ENCODE data around the gene FECH.

Gene FECH

DNA sequence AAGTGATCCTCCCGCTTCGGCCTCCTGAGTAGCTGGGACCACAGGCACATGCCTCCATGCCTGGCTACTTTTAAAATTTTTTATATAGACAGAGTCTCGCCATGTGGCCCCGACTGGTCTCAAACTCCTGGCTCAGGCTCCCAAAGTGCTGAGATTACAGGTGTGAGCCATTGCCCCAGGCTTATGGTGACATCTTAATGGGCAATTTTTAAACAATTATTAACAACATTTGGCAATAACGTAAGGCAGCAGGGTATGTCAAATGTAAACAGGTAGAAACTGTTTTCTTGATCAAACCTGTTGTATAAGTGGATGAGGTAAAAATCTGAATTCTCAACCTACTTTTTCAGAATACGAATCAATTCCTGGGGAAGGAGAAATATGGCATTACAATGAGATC lies 11.0 kb downstream of the FECH start:
- Histone ChIP-seq H3K18ac (ENCODE audit: low read length) (no peak overlapping the region), H4K91ac (ENCODE audit: low read depth, low read length) (no peak overlapping the region), H4K12ac (ENCODE audit: low read depth, low read length) (no peak overlapping the region), H2BK5ac (ENCODE audit: low read depth, low read length, poor library complexity) (no peak overlapping the region), H3K36me3 (ENCODE audit: control insufficient read depth in 1 of 2, insufficient read depth in 2 of 2, low read length in 2 of 2) (peaks cover 7 to 9% of the 10 kb centered on the region in 2 experiments), H2BK120ac (ENCODE audit: insufficient read depth, low read length, poor library complexity) (no peak overlapping the region), H2BK12ac (ENCODE audit: low read length) (no peak overlapping the region), H4K8ac (ENCODE audit: low read depth, low read length) (no peak overlapping the region), H3K79me2 (ENCODE audit: control insufficient read depth, insufficient read depth, low read length, poor library complexity) (no peaks in the 10 kb centered on the region), H3K4ac (ENCODE audit: low read depth, low read length) (no peak overlapping the region), H3K79me1 (ENCODE audit: low read length) (no peaks in the 10 kb centered on the region), H3K4me2 (ENCODE audit: low read length) (no peak overlapping the region), H3K27ac (ENCODE audit: low read depth, low read length) (no peak overlapping the region), H2AFZ (ENCODE audit: insufficient read depth, low read length, poor library complexity) (no peak overlapping the region), H2AK5ac (ENCODE audit: low read length) (no peak overlapping the region), H3K4me3 (ENCODE audit: low read depth, low read length) (no peak overlapping the region), H3K23ac (ENCODE audit: low read length) (no peak overlapping the region), H3K9ac (ENCODE audit: low read length) (no peak overlapping the region), H3K27me3 (ENCODE audit: insufficient read depth, low read length) (no peaks in the 10 kb centered on the region), H3K4me1 (ENCODE audit: control insufficient read depth in 1 of 2, insufficient read depth in 2 of 2, low read length in 2 of 2) (no peaks in the 10 kb centered on the region), H3K14ac (ENCODE audit: low read length) (no peak overlapping the region), H3K9me3 (ENCODE audit: insufficient read depth, low read depth, low read length) (no peaks in the 10 kb centered on the region)
- DNase-seq: no peak
- WGBS (ENCODE audit: extremely low coverage, insufficient coverage, insufficient read length): no CpG with 5 or more reads among the region's 6 CpGs

DNA sequence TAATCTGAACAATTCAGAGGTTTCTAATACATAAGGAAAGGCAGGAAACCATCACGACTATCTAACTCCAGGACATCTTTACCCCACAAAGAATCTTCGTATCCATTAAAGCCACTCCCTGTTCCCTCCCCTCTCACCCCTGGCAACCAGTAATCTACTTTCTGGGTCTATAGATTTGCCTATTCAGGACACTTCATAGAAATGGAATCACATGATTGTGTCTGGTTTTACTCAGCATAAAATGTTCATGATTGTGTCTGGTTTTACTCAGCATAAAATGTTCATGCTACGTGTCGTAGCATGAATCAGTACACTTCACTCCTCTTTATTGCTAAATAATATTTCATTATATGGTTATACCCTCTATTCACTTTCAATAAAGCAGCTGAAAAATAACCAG lies 11.6 kb downstream of the FECH start:
- no peak overlapping the region for H3K18ac ChIP-seq (ENCODE audit: low read length)
- H2BK120ac ChIP-seq (ENCODE audit: insufficient read depth, low read length, poor library complexity): no peak overlapping the region
- H4K8ac ChIP-seq (ENCODE audit: low read depth, low read length): no peak overlapping the region
- H3K36me3 ChIP-seq (ENCODE audit: control insufficient read depth in 1 of 2, insufficient read depth in 2 of 2, low read length in 2 of 2): peaks cover 6 to 12% of the 10 kb centered on the region in 2 experiments
- no peak overlapping the region for H3K27ac ChIP-seq (ENCODE audit: low read depth, low read length)
- H3K79me1 ChIP-seq (ENCODE audit: low read length): no peaks in the 10 kb centered on the region
- no peak overlapping the region for H2AFZ ChIP-seq (ENCODE audit: insufficient read depth, low read length, poor library complexity)
- H3K79me2 ChIP-seq (ENCODE audit: control insufficient read depth, insufficient read depth, low read length, poor library complexity): no peaks in the 10 kb centered on the region
- no peak overlapping the region for H2BK12ac ChIP-seq (ENCODE audit: low read length)
- H4K12ac ChIP-seq (ENCODE audit: low read depth, low read length): no peak overlapping the region
- no peak overlapping the region for H3K4me2 ChIP-seq (ENCODE audit: low read length)
- DNase-seq: no peak
- no peak overlapping the region for H3K23ac ChIP-seq (ENCODE audit: low read length)
- no peaks in the 10 kb centered on the region for H3K9me3 ChIP-seq (ENCODE audit: insufficient read depth, low read depth, low read length)
- H3K4me1 ChIP-seq (ENCODE audit: control insufficient read depth in 1 of 2, insufficient read depth in 2 of 2, low read length in 2 of 2): no peaks in the 10 kb centered on the region
- H2AK5ac ChIP-seq (ENCODE audit: low read length): no peak overlapping the region
- no peaks in the 10 kb centered on the region for H3K27me3 ChIP-seq (ENCODE audit: insufficient read depth, low read length)
- no peak overlapping the region for H3K4me3 ChIP-seq (ENCODE audit: low read depth, low read length)
- no peak overlapping the region for H3K4ac ChIP-seq (ENCODE audit: low read depth, low read length)
- H4K91ac ChIP-seq (ENCODE audit: low read depth, low read length): no peak overlapping the region
- H2BK5ac ChIP-seq (ENCODE audit: low read depth, low read length, poor library complexity): no peak overlapping the region
- H3K14ac ChIP-seq (ENCODE audit: low read length): no peak overlapping the region
- WGBS (ENCODE audit: extremely low coverage, insufficient coverage, insufficient read length): no CpG with 5 or more reads among the region's 4 CpGs
- no peak overlapping the region for H3K9ac ChIP-seq (ENCODE audit: low read length)

DNA sequence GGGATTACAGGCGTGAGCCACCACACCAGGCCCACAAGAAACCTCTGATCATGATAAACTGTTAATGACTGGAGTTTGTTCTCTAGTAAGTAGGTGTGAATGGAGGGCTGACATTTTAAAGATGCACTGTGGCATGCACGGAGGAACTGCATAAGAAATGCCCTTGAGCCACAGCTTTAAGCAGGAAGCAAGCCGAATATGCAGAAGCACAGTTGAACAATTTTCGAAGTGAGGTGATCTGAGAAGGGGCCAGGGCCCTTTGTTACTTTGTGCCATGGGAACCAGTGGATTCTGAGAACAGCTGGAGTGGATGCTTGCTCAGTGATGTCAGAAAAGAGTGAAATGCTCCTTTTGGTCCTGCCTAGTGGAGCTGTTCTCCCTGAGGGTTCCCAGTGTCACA lies 16.3 kb downstream of the FECH start:
- Histone ChIP-seq H3K9ac (ENCODE audit: low read length) (no peak overlapping the region), H3K4me1 (ENCODE audit: control insufficient read depth in 1 of 2, insufficient read depth in 2 of 2, low read length in 2 of 2) (no peaks in the 10 kb centered on the region), H2BK12ac (ENCODE audit: low read length) (no peak overlapping the region), H2BK5ac (ENCODE audit: low read depth, low read length, poor library complexity) (no peak overlapping the region), H2AK5ac (ENCODE audit: low read length) (no peak overlapping the region), H4K91ac (ENCODE audit: low read depth, low read length) (no peak overlapping the region), H3K4me3 (ENCODE audit: low read depth, low read length) (no peak overlapping the region), H3K36me3 (ENCODE audit: control insufficient read depth in 1 of 2, insufficient read depth in 2 of 2, low read length in 2 of 2) (peaks cover 4 to 19% of the 10 kb centered on the region in 2 experiments), H3K79me2 (ENCODE audit: control insufficient read depth, insufficient read depth, low read length, poor library complexity) (no peaks in the 10 kb centered on the region), H3K4me2 (ENCODE audit: low read length) (no peak overlapping the region), H2AFZ (ENCODE audit: insufficient read depth, low read length, poor library complexity) (no peak overlapping the region), H3K23ac (ENCODE audit: low read length) (no peak overlapping the region), H3K14ac (ENCODE audit: low read length) (no peak overlapping the region), H4K8ac (ENCODE audit: low read depth, low read length) (no peak overlapping the region), H3K18ac (ENCODE audit: low read length) (no peak overlapping the region), H3K79me1 (ENCODE audit: low read length) (no peaks in the 10 kb centered on the region), H3K9me3 (ENCODE audit: insufficient read depth, low read depth, low read length) (no peaks in the 10 kb centered on the region), H4K12ac (ENCODE audit: low read depth, low read length) (no peak overlapping the region), H3K4ac (ENCODE audit: low read depth, low read length) (no peak overlapping the region), H3K27me3 (ENCODE audit: insufficient read depth, low read length) (no peaks in the 10 kb centered on the region), H3K27ac (ENCODE audit: low read depth, low read length) (no peak overlapping the region), H2BK120ac (ENCODE audit: insufficient read depth, low read length, poor library complexity) (no peak overlapping the region)
- DNase-seq: no peak
- WGBS (ENCODE audit: extremely low coverage, insufficient coverage, insufficient read length): no CpG with 5 or more reads among the region's 4 CpGs

DNA sequence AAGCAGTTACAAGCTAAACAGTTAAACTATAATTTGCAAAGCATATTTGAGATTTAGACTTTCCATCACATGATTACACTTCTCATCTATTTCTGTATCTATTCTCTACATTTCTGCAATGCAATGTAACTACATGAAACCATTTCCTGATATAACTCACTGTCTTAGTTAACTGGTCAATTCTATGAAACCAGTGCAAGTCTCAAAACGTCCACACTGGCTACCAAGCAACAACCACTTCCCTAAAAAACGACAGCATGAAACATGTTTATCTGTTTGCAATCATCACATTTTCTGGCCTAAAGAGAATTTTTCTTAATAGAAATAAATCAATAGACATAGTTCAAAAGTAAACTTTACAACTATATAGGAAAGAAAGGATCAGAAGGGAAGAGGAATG lies 17.4 kb downstream of the FECH start:
- Histone ChIP-seq H4K8ac (ENCODE audit: low read depth, low read length) (no peak overlapping the region), H2BK12ac (ENCODE audit: low read length) (no peak overlapping the region), H3K4me2 (ENCODE audit: low read length) (no peak overlapping the region), H3K4me1 (ENCODE audit: control insufficient read depth in 1 of 2, insufficient read depth in 2 of 2, low read length in 2 of 2) (no peaks in the 10 kb centered on the region), H3K27ac (ENCODE audit: low read depth, low read length) (no peak overlapping the region), H2BK120ac (ENCODE audit: insufficient read depth, low read length, poor library complexity) (no peak overlapping the region), H2AFZ (ENCODE audit: insufficient read depth, low read length, poor library complexity) (no peak overlapping the region), H3K79me1 (ENCODE audit: low read length) (no peaks in the 10 kb centered on the region), H3K9me3 (ENCODE audit: insufficient read depth, low read depth, low read length) (no peaks in the 10 kb centered on the region), H3K23ac (ENCODE audit: low read length) (no peak overlapping the region), H2BK5ac (ENCODE audit: low read depth, low read length, poor library complexity) (no peak overlapping the region), H3K27me3 (ENCODE audit: insufficient read depth, low read length) (no peaks in the 10 kb centered on the region), H4K12ac (ENCODE audit: low read depth, low read length) (no peak overlapping the region), H3K4me3 (ENCODE audit: low read depth, low read length) (no peak overlapping the region), H3K79me2 (ENCODE audit: control insufficient read depth, insufficient read depth, low read length, poor library complexity) (no peaks in the 10 kb centered on the region), H3K14ac (ENCODE audit: low read length) (no peak overlapping the region), H3K36me3 (ENCODE audit: control insufficient read depth in 1 of 2, insufficient read depth in 2 of 2, low read length in 2 of 2) (peaks cover 4 to 17% of the 10 kb centered on the region in 2 experiments), H3K18ac (ENCODE audit: low read length) (no peak overlapping the region), H3K4ac (ENCODE audit: low read depth, low read length) (no peak overlapping the region), H2AK5ac (ENCODE audit: low read length) (no peak overlapping the region), H4K91ac (ENCODE audit: low read depth, low read length) (no peak overlapping the region), H3K9ac (ENCODE audit: low read length) (no peak overlapping the region)
- no CpG with 5 or more reads among the region's 2 CpGs for WGBS (ENCODE audit: extremely low coverage, insufficient coverage, insufficient read length)
- DNase-seq: no peak
